Cardiac muscle cell (in vitro differentiated cells and primary cell): ENCODE results near the gene GFOD2. TPM values are rescaled to one million over a fixed set of nuclear protein-coding genes. Genes with fewer than 3 reads are reported as not detected.

ENCODE experiments used
- DNase-seq, 2 donors: peaks; one replicate each; pipeline versions ENCODE4 v3.0.0 to v3.0.0-alpha.2; 2010 to 2017; ENCODE audit warnings: low read depth in 1 of 2, low spot score in 1 of 2
- H3K27ac ChIP-seq: fragments of 200-600 bp; sonication (generic); 2 replicates; pipeline ENCODE4 v1.5.1; 2016
- H3K27me3 ChIP-seq: fragments of 200-600 bp; sonication (generic); 2 replicates; pipeline ENCODE4 v1.6.0; 2016; ENCODE audit warnings: control low read depth
- H3K36me3 ChIP-seq: fragments of 200-600 bp; sonication (generic); 2 replicates; pipeline ENCODE4 v1.5.1; 2016; ENCODE audit warnings: control low read depth
- H3K4me1 ChIP-seq: fragments of 200-600 bp; sonication (generic); 2 replicates; pipeline ENCODE4 v1.8.1; 2017; ENCODE audit warnings: low read depth, mild to moderate bottlenecking, mixed run types
- H3K4me3 ChIP-seq: fragments of 200-600 bp; sonication (generic); 2 replicates; pipeline ENCODE4 v1.5.1; 2016; ENCODE audit warnings: mild to moderate bottlenecking
- H3K9me3 ChIP-seq: fragments of 200-600 bp; sonication (generic); 2 replicates; pipeline ENCODE4 v1.5.1; 2017; ENCODE audit warnings: low read depth, mild to moderate bottlenecking, control low read depth
- CTCF ChIP-seq: IDR thresholded peaks from 2 replicates; pipeline ENCODE4 v1.5.1; 2012; ENCODE audit warnings: low read depth, mild to moderate bottlenecking, low read length
- polyA plus RNA-seq: library from polyadenylated mRNA; unstranded; fragments of >200 nt; fragmentation: Nextera tagmentation; extraction: Ambion mirVana; gene quantifications from 2 replicates; pipeline ENCODE4 v1.2.1, GENCODE V29; 2016
- total RNA-seq: library from RNA; depleted of rRNA; stranded (reverse); fragments of >200 nt; gene quantifications from 2 replicates; pipeline ENCODE4 v1.2.3, GENCODE V29; 2016

GFOD2 gene
- total and polyA plus RNA-seq, 2 experiments from 2014 or later: 5.6 to 5.9 TPM

- Histone ChIP-seq H3K4me1 (no peaks in the 10 kb centered on the region), H3K36me3 (peaks cover 46% of the 10 kb centered on the region)
- no peak for TF ChIP-seq CTCF
Observed at GRCh38 chr16:67637625-67638024, 81.5 kb downstream of the GFOD2 start.

GRCh38 chr16:67636713-67637112, 82.4 kb downstream of the GFOD2 start:
- no peak for DNase-seq
- Histone ChIP-seq H3K9me3 (no peaks in the 10 kb centered on the region), H3K4me3 (no peak overlapping the region), H3K27me3 (no peaks in the 10 kb centered on the region), H3K4me1 (no peaks in the 10 kb centered on the region), H3K27ac (no peak overlapping the region), H3K36me3 (peaks cover 53% of the 10 kb centered on the region)
- TF ChIP-seq CTCF: no peak

More at GRCh38 chr16:67637625-67638024, 81.5 kb downstream of the GFOD2 start:
- DNase-seq: no peak
- H3K27me3 ChIP-seq: peaks cover 5% of the 10 kb centered on the region
- H3K4me3 ChIP-seq: no peak overlapping the region
- no peak overlapping the region for H3K27ac ChIP-seq
- H3K9me3 ChIP-seq: no peaks in the 10 kb centered on the region

- DNase-seq: peak in 1 of 2 donors; percentile 78
- TF ChIP-seq CTCF: no peak
- H3K27ac ChIP-seq: no peak overlapping the region
- peaks cover 70% of the 10 kb centered on the region for H3K36me3 ChIP-seq
- no peaks in the 10 kb centered on the region for H3K4me1 ChIP-seq
- no peak overlapping the region for H3K4me3 ChIP-seq
- H3K27me3 ChIP-seq: no peaks in the 10 kb centered on the region
- no peaks in the 10 kb centered on the region for H3K9me3 ChIP-seq
Observed at GRCh38 chr16:67632415-67633172, 86.5 kb downstream of the GFOD2 start.

- Histone ChIP-seq H3K4me3 (no peak overlapping the region), H3K4me1 (no peaks in the 10 kb centered on the region), H3K36me3 (peaks cover 54% of the 10 kb centered on the region), H3K27ac (no peak overlapping the region), H3K27me3 (no peaks in the 10 kb centered on the region), H3K9me3 (no peaks in the 10 kb centered on the region)
- no peak for DNase-seq
- TF ChIP-seq CTCF: no peak
Observed at GRCh38 chr16:67628216-67628615, 90.9 kb downstream of the GFOD2 start.

Other genes starting within 250 kb of the GFOD2 start
- 74.5 and 140 TPM in 2 replicates for gene ATP6V0D1, start 238.2 kb downstream of the GFOD2 start, total RNA-seq
- 139 and 203 TPM in 2 replicates for gene ATP6V0D1, start 238.2 kb downstream of the GFOD2 start, polyA plus RNA-seq
- not detected in 2 replicates for gene AGRP, start 235.8 kb downstream of the GFOD2 start, total RNA-seq
- gene AGRP, start 235.8 kb downstream of the GFOD2 start, polyA plus RNA-seq: 0.71 TPM in 1 of 2 replicates, not detected in the other
- gene RIPOR1, start 190.5 kb downstream of the GFOD2 start, total RNA-seq: 27.3 and 35.7 TPM in 2 replicates
- 29.5 and 46.3 TPM in 2 replicates for gene RIPOR1, start 190.5 kb downstream of the GFOD2 start, polyA plus RNA-seq
- 25.2 and 33.9 TPM in 2 replicates for gene CTCF, start 156.8 kb downstream of the GFOD2 start, total RNA-seq
- 37.6 and 38.0 TPM in 2 replicates for gene CTCF, start 156.8 kb downstream of the GFOD2 start, polyA plus RNA-seq
- gene CARMIL2, start 74.2 kb downstream of the GFOD2 start, total RNA-seq: 0.78 and 1.6 TPM in 2 replicates
- gene CARMIL2, start 74.2 kb downstream of the GFOD2 start, polyA plus RNA-seq: 2.3 and 2.4 TPM in 2 replicates
- gene ACD, start 59.1 kb downstream of the GFOD2 start, total RNA-seq: 17.2 and 25.5 TPM in 2 replicates
- 25.1 and 31.8 TPM in 2 replicates for gene ACD, start 59.1 kb downstream of the GFOD2 start, polyA plus RNA-seq
- 0.71 and 0.74 TPM in 2 replicates for gene PARD6A, start 58.4 kb downstream of the GFOD2 start, total RNA-seq
- gene PARD6A, start 58.4 kb downstream of the GFOD2 start, polyA plus RNA-seq: 0.91 and 1.1 TPM in 2 replicates
- 29.8 and 34.8 TPM in 2 replicates for gene ENKD1, start 52.6 kb downstream of the GFOD2 start, total RNA-seq
- gene ENKD1, start 52.6 kb downstream of the GFOD2 start, polyA plus RNA-seq: 23.3 and 23.8 TPM in 2 replicates
- 13.0 and 14.9 TPM in 2 replicates for gene C16orf86, start 52.5 kb downstream of the GFOD2 start, total RNA-seq
- gene C16orf86, start 52.5 kb downstream of the GFOD2 start, polyA plus RNA-seq: 1.7 and 5.1 TPM in 2 replicates
- 7.4 and 8.0 TPM in 2 replicates for gene RANBP10, start 87.2 kb upstream of the GFOD2 start, total RNA-seq
- 13.4 and 13.6 TPM in 2 replicates for gene RANBP10, start 87.2 kb upstream of the GFOD2 start, polyA plus RNA-seq
- 1.1 and 4.0 TPM in 2 replicates for gene TSNAXIP1, start 87.6 kb upstream of the GFOD2 start, total RNA-seq
- gene TSNAXIP1, start 87.6 kb upstream of the GFOD2 start, polyA plus RNA-seq: 1.7 and 3.0 TPM in 2 replicates
- gene THAP11, start 123.0 kb upstream of the GFOD2 start, total RNA-seq: 75.3 and 80.7 TPM in 2 replicates
- gene THAP11, start 123.0 kb upstream of the GFOD2 start, polyA plus RNA-seq: 61.3 and 68.3 TPM in 2 replicates
- gene NUTF2, start 127.6 kb upstream of the GFOD2 start, total RNA-seq: 77.6 and 213 TPM in 2 replicates
- 220 and 235 TPM in 2 replicates for gene NUTF2, start 127.6 kb upstream of the GFOD2 start, polyA plus RNA-seq
- 42.1 and 61.8 TPM in 2 replicates for gene CENPT, start 128.4 kb upstream of the GFOD2 start, total RNA-seq
- 65.2 and 70.2 TPM in 2 replicates for gene CENPT, start 128.4 kb upstream of the GFOD2 start, polyA plus RNA-seq
- gene EDC4, start 153.7 kb upstream of the GFOD2 start, total RNA-seq: 89.6 and 95.7 TPM in 2 replicates
- 68.3 and 87.8 TPM in 2 replicates for gene EDC4, start 153.7 kb upstream of the GFOD2 start, polyA plus RNA-seq
- gene NRN1L, start 165.6 kb upstream of the GFOD2 start, total RNA-seq: 2.2 and 4.8 TPM in 2 replicates
- 0.32 and 0.73 TPM in 2 replicates for gene NRN1L, start 165.6 kb upstream of the GFOD2 start, polyA plus RNA-seq
- gene PSKH1, start 173.9 kb upstream of the GFOD2 start, total RNA-seq: 31.0 and 31.6 TPM in 2 replicates
- gene PSKH1, start 173.9 kb upstream of the GFOD2 start, polyA plus RNA-seq: 46.7 and 48.8 TPM in 2 replicates
- 1.9 and 2.7 TPM in 2 replicates for gene CTRL, start 212.5 kb upstream of the GFOD2 start, total RNA-seq
- 10.0 and 14.8 TPM in 2 replicates for gene CTRL, start 212.5 kb upstream of the GFOD2 start, polyA plus RNA-seq
- 26.7 and 35.1 TPM in 2 replicates for gene PSMB10, start 217.5 kb upstream of the GFOD2 start, total RNA-seq
- gene PSMB10, start 217.5 kb upstream of the GFOD2 start, polyA plus RNA-seq: 34.6 and 53.2 TPM in 2 replicates
- 11.3 and 13.4 TPM in 2 replicates for gene LCAT, start 224.8 kb upstream of the GFOD2 start, total RNA-seq
- gene LCAT, start 224.8 kb upstream of the GFOD2 start, polyA plus RNA-seq: 13.8 and 18.4 TPM in 2 replicates
- 35.0 and 49.2 TPM in 2 replicates for gene SLC12A4, start 249.3 kb upstream of the GFOD2 start, total RNA-seq
- gene SLC12A4, start 249.3 kb upstream of the GFOD2 start, polyA plus RNA-seq: 36.5 and 59.4 TPM in 2 replicates